ENCODE measurements around the gene C7orf33.

- no peak for TF ChIP-seq CTCF (IDR thresholded peaks at IDR 0.05)
- no peak for TF ChIP-seq EP300 (IDR thresholded peaks at IDR 0.05)
- TF ChIP-seq POLR2A (IDR thresholded peaks at IDR 0.05), result no peak
- no peak for TF ChIP-seq POLR2AphosphoS5 (IDR thresholded peaks at IDR 0.05)
These were observed 43.2 kb downstream of the C7orf33 start for GRCh38 chr7:148633761-148634160.
